Smooth muscle cell (in vitro differentiated cells): ENCODE results near the gene CCDC88C. TPM values are rescaled to one million over a fixed set of nuclear protein-coding genes. Genes with fewer than 3 reads are reported as not detected.

ENCODE experiments used
- DNase-seq: peaks from one replicate; lab custom pipeline; 2025; ENCODE audit not compliant: unreplicated experiment; lab: John Stamatoyannopoulos, UW
- H2AFZ ChIP-seq: fragments of 200-600 bp; sonication (generic); 2 replicates; pipeline ENCODE4 v1.6.0; 2016; ENCODE audit warnings: antibody characterized with exemption, low read depth, mild to moderate bottlenecking
- H3F3A ChIP-seq: fragments of 200-600 bp; sonication (generic); 2 replicates; pipeline ENCODE4 v1.6.0; 2017; ENCODE audit warnings: antibody characterized with exemption, low read depth
- H3K27ac ChIP-seq: fragments of 200-600 bp; sonication (generic); 2 replicates; pipeline ENCODE4 v1.5.1; 2016; ENCODE audit warnings: low read depth, mild to moderate bottlenecking
- H3K27me3 ChIP-seq: fragments of 200-600 bp; sonication (generic); 2 replicates; pipeline ENCODE4 v1.6.1; 2016; ENCODE audit warnings: low read depth, mild to moderate bottlenecking
- H3K36me3 ChIP-seq: fragments of 200-600 bp; sonication (generic); 2 replicates; pipeline ENCODE4 v1.5.1; 2016; ENCODE audit warnings: low read depth
- H3K4me1 ChIP-seq: fragments of 200-600 bp; sonication (generic); 2 replicates; pipeline ENCODE4 v1.5.1; 2016; ENCODE audit warnings: low read depth
- H3K4me2 ChIP-seq: fragments of 200-600 bp; sonication (generic); 2 replicates; pipeline ENCODE4 v1.6.0; 2016; ENCODE audit warnings: mild to moderate bottlenecking
- H3K4me3 ChIP-seq: fragments of 200-600 bp; sonication (generic); 2 replicates; pipeline ENCODE4 v1.5.1; 2016; ENCODE audit warnings: mild to moderate bottlenecking
- H3K79me2 ChIP-seq: fragments of 200-600 bp; sonication (generic); 2 replicates; pipeline ENCODE4 v1.6.0; 2016; ENCODE audit warnings: low read depth, mild to moderate bottlenecking
- H3K9ac ChIP-seq: fragments of 200-600 bp; sonication (generic); 2 replicates; pipeline ENCODE4 v1.6.0; 2016; ENCODE audit warnings: low read depth
- H3K9me3 ChIP-seq: fragments of 200-600 bp; sonication (generic); replicated peaks from 2 replicates; pipeline ENCODE4 v1.5.1; 2016; ENCODE audit warnings: low read depth
- H4K20me1 ChIP-seq: fragments of 200-600 bp; sonication (generic); 2 replicates; pipeline ENCODE4 v1.6.0; 2016; ENCODE audit warnings: low read depth
- WGBS: methylation state at CpG from one replicate; pipeline ENCODE4 v1.1.7; 2016; ENCODE audit warnings: low lambda C conversion rate; 5-methylcytosine and 5-hydroxymethylcytosine counted together
- polyA plus RNA-seq: library from polyadenylated mRNA; unstranded; fragments of >200 nt; fragmentation: Nextera tagmentation; extraction: Ambion mirVana; gene quantifications from 2 replicates; pipeline ENCODE4 v1.2.1, GENCODE V29; 2016
- total RNA-seq: library from RNA; depleted of rRNA; stranded (reverse); fragments of >200 nt; gene quantifications from 2 replicates; pipeline ENCODE4 v1.2.3, GENCODE V29; 2014
- TF ChIP-seq, protein P1 (sequence below): fragments of 200-600 bp; sonication (generic); IDR thresholded peaks from 2 replicates; pipeline ENCODE4 v1.5.1; 2017; ENCODE audit warnings: borderline replicate concordance, mild to moderate bottlenecking, antibody characterized with exemption; ENCODE audit not compliant: insufficient read depth, poor library complexity, severe bottlenecking

CCDC88C gene
- total and polyA plus RNA-seq, 2 experiments from 2014 or later, result 1.1 TPM; not detected in 1

DNA sequence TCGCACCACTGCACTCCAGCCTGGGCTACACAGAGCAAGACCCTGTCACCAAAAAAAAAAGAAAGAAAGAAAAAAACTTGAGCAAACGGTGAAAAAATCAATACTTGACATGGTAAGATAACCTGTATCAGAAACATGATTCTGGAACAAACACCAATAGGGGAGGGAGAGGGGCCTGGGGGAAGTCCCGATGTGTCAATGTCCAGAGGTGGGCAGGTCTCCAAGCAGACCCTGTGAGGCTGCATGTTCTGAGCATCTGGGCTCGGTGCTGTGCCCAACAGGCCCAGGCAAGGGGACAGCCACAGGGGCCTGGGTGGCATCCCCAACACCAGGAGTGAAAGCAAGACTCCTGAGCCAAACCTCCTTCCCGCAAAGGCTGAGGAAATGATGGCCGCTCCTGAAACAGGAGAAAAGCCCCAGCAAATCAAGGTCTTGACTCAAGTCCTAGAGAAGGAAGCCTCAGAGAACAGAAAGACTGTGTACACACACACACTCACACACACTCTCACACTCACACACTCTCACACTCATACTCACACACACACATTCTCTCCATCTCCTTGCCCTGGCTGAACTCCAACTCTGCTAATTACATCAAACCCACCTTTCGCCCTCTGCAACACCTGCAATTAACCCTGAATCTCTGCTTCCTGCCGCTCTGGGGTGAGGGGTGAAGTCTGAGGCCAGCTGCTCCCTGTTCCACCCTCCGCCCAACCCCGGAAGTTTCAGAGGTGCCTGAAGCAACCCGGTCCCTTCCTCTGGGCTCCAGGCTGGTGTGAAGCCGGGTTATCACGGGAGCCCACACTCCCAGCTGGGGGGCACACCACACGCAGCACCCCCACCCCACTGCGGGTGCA, 20.4 kb downstream of the CCDC88C start:
- H3K4me3 ChIP-seq, result no peak overlapping the region
- DNase-seq, result no peak
- H2AFZ ChIP-seq, result no peak overlapping the region
- H3K79me2 ChIP-seq, result no peaks in the 10 kb centered on the region
- no peaks in the 10 kb centered on the region for H3F3A ChIP-seq
- no peaks in the 10 kb centered on the region for H3K36me3 ChIP-seq
- H3K9ac ChIP-seq, result no peak overlapping the region
- peaks cover 31% of the 10 kb centered on the region for H3K4me1 ChIP-seq
- 77% methylated on average over 14 of the region's 15 CpGs for WGBS
- TF ChIP-seq, protein P1, sequence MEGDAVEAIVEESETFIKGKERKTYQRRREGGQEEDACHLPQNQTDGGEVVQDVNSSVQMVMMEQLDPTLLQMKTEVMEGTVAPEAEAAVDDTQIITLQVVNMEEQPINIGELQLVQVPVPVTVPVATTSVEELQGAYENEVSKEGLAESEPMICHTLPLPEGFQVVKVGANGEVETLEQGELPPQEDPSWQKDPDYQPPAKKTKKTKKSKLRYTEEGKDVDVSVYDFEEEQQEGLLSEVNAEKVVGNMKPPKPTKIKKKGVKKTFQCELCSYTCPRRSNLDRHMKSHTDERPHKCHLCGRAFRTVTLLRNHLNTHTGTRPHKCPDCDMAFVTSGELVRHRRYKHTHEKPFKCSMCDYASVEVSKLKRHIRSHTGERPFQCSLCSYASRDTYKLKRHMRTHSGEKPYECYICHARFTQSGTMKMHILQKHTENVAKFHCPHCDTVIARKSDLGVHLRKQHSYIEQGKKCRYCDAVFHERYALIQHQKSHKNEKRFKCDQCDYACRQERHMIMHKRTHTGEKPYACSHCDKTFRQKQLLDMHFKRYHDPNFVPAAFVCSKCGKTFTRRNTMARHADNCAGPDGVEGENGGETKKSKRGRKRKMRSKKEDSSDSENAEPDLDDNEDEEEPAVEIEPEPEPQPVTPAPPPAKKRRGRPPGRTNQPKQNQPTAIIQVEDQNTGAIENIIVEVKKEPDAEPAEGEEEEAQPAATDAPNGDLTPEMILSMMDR, result no peak
- no peak overlapping the region for H3K27ac ChIP-seq
- H3K27me3 ChIP-seq, result peaks cover 86% of the 10 kb centered on the region
- no peak overlapping the region for H3K4me2 ChIP-seq
- no peaks in the 10 kb centered on the region for H3K9me3 ChIP-seq
- no peaks in the 10 kb centered on the region for H4K20me1 ChIP-seq

DNA sequence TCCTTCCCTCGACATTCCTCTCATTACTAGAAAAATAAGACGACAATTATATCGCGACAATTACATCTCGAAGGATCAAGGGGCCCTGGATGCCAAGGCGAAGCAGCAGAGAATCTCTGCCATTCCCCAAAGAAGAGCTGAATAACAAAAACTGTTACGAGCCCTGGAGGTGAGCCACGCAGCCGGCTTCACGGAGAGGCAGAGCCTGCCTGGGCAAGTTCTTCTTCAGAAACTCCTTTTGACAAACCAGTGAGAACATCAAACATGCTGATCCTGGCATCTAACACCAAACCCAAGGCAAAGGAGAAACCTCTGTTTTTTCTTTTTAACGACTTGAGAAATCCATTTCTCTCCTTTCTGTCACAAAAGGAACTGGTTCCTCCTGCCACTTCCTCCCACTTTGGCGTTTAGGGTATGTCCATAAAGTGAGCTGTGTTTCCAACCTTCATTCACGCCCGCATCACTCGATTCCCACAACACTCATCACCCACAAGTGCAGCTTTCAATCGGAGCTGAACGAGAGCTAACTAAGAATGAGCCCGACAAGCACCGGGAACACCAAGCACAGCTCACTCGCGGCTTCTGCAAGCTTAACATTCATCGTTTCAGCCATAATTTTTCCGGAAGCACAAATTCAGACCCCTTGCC, 21.5 kb downstream of the CCDC88C start:
- 57% methylated on average over 23 of the region's 23 CpGs for WGBS

DNA sequence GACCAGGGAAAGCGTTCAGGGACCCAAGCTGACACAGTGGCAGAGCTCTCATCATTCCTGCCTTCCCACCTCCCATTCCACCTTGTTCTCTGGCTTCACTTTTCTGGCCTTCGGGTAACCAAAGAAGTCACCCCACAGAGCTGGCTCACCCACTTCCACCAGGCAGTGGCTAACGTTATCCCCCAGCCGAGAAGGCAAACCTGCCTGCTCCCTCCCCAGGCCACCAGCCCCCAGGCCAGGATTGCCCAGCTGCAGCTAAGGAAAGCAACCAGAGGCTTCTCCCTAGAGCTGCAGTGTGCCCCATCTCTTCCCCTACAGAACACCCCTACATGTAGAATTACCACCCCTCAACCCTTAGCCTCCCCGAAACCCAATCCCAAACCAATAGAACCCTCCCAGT, 22.2 kb downstream of the CCDC88C start:
- H3K36me3 ChIP-seq, result no peaks in the 10 kb centered on the region
- H3K27ac ChIP-seq, result no peak overlapping the region
- H3K9ac ChIP-seq, result no peak overlapping the region
- no peaks in the 10 kb centered on the region for H3K79me2 ChIP-seq
- 74% methylated on average over 5 of the region's 5 CpGs for WGBS
- DNase-seq, result no peak
- no peak overlapping the region for H3K4me3 ChIP-seq
- no peak overlapping the region for H2AFZ ChIP-seq
- no peak overlapping the region for H3K4me2 ChIP-seq
- no peaks in the 10 kb centered on the region for H3K9me3 ChIP-seq
- peaks cover 99% of the 10 kb centered on the region for H3K27me3 ChIP-seq
- H4K20me1 ChIP-seq, result no peaks in the 10 kb centered on the region
- TF ChIP-seq, protein P1, result no peak
- H3F3A ChIP-seq, result no peaks in the 10 kb centered on the region
- peaks cover 33% of the 10 kb centered on the region for H3K4me1 ChIP-seq

More for the DNA sequence above, 21.5 kb downstream of the CCDC88C start:
- no peaks in the 10 kb centered on the region for H3F3A ChIP-seq
- H3K36me3 ChIP-seq, result no peaks in the 10 kb centered on the region
- H3K27me3 ChIP-seq, result peaks cover 97% of the 10 kb centered on the region
- H2AFZ ChIP-seq, result peak overlapping the region; percentile 19
- H3K4me1 ChIP-seq, result peaks cover 33% of the 10 kb centered on the region
- H4K20me1 ChIP-seq, result no peaks in the 10 kb centered on the region
- TF ChIP-seq, protein P1, result no peak
- H3K9me3 ChIP-seq, result no peaks in the 10 kb centered on the region
- H3K79me2 ChIP-seq, result no peaks in the 10 kb centered on the region
- no peak overlapping the region for H3K9ac ChIP-seq
- H3K27ac ChIP-seq, result peak overlapping the region; percentile 31
- H3K4me2 ChIP-seq, result peak overlapping the region; percentile 60
- no peak overlapping the region for H3K4me3 ChIP-seq
- no peak for DNase-seq
